ENCODE measurements around the gene TCF15.
A peak's percentile ranks its signal among the peaks of the same experiment; 100 is the strongest.

Gene TCF15

GRCh38 chr20:611047-611842, 1.1 kb upstream of the TCF15 start:
- DNase-seq (ENCODE audit: low spot score), result no peak

GRCh38 chr20:609371-609964, 641 bp downstream of the TCF15 start:
- no peak for DNase-seq (ENCODE audit: low spot score)

GRCh38 chr20:608970-609369, 1.1 kb downstream of the TCF15 start:
- no peak for DNase-seq (ENCODE audit: low spot score)

- no peak for DNase-seq (ENCODE audit: low spot score)
Observed at GRCh38 chr20:607476-607875, 2.6 kb downstream of the TCF15 start.

- no peak for DNase-seq (ENCODE audit: low spot score)
Observed at GRCh38 chr20:605237-605636, 4.9 kb downstream of the TCF15 start.

GRCh38 chr20:603116-603640, 6.9 kb downstream of the TCF15 start:
- DNase-seq (ENCODE audit: low spot score), result no peak

- DNase-seq (ENCODE audit: low spot score), result no peak
Observed at GRCh38 chr20:602111-602970, 7.8 kb downstream of the TCF15 start.

- DNase-seq (ENCODE audit: low spot score), result no peak
Observed at GRCh38 chr20:600736-601135, 9.4 kb downstream of the TCF15 start.

- no peak for DNase-seq (ENCODE audit: low spot score)
Observed at GRCh38 chr20:600141-600540, 10.0 kb downstream of the TCF15 start.

GRCh38 chr20:598133-598850, 11.8 kb downstream of the TCF15 start:
- no peak for DNase-seq (ENCODE audit: low spot score)

GRCh38 chr20:597560-597959, 12.5 kb downstream of the TCF15 start:
- no peak for DNase-seq (ENCODE audit: low spot score)

- DNase-seq (ENCODE audit: low spot score), result peak; percentile 88
Observed at GRCh38 chr20:595330-596308, 14.5 kb downstream of the TCF15 start.

GRCh38 chr20:592506-592905, 17.6 kb downstream of the TCF15 start:
- DNase-seq (ENCODE audit: low spot score), result no peak

- DNase-seq (ENCODE audit: low spot score), result no peak
Observed at GRCh38 chr20:591941-592340, 18.2 kb downstream of the TCF15 start.

GRCh38 chr20:588932-589672, 21.0 kb downstream of the TCF15 start:
- DNase-seq (ENCODE audit: low spot score), result no peak

- no peak for DNase-seq (ENCODE audit: low spot score)
Observed at GRCh38 chr20:588476-588875, 21.6 kb downstream of the TCF15 start.

GRCh38 chr20:584971-585301, 25.2 kb downstream of the TCF15 start:
- DNase-seq (ENCODE audit: low spot score), result no peak

- DNase-seq (ENCODE audit: low spot score), result no peak
Observed at GRCh38 chr20:584161-584970, 25.7 kb downstream of the TCF15 start.

GRCh38 chr20:582204-582603, 27.9 kb downstream of the TCF15 start:
- DNase-seq (ENCODE audit: low spot score), result no peak
